H7 (cell line): ENCODE measurements around the gene TAC1. TPM values are rescaled to one million over a fixed set of nuclear protein-coding genes. Genes with fewer than 3 reads are reported as not detected.

Experiments
- DNase-seq: peaks from one replicate; pipeline ENCODE4 v3.0.0; 2012
- H3K27me3 ChIP-seq: 2 replicates; pipeline ENCODE4 v1.6.0; 2011; ENCODE audit warnings: mild to moderate bottlenecking, low read length; ENCODE audit not compliant: control insufficient read depth, insufficient read depth
- H3K36me3 ChIP-seq: replicated peaks from 2 replicates; pipeline ENCODE4 v1.5.1; 2011; ENCODE audit warnings: low read length; ENCODE audit not compliant: control insufficient read depth, insufficient read depth
- H3K4me3 ChIP-seq: 2 replicates; pipeline ENCODE4 v1.5.1; 2011; ENCODE audit warnings: low read depth, mild to moderate bottlenecking, control low read depth, low read length, moderate library complexity; ENCODE audit not compliant: insufficient read depth
- total RNA-seq: library from RNA; depleted of rRNA; stranded (reverse); fragments of >200 nt; shearing (Covaris generic); gene quantifications from 2 replicates; pipeline ENCODE4 v1.2.3, GENCODE V29; 2014; rRNA removed

The TAC1 gene
- 0.96 and 0.97 TPM in 2 replicates for total RNA-seq

DNA sequence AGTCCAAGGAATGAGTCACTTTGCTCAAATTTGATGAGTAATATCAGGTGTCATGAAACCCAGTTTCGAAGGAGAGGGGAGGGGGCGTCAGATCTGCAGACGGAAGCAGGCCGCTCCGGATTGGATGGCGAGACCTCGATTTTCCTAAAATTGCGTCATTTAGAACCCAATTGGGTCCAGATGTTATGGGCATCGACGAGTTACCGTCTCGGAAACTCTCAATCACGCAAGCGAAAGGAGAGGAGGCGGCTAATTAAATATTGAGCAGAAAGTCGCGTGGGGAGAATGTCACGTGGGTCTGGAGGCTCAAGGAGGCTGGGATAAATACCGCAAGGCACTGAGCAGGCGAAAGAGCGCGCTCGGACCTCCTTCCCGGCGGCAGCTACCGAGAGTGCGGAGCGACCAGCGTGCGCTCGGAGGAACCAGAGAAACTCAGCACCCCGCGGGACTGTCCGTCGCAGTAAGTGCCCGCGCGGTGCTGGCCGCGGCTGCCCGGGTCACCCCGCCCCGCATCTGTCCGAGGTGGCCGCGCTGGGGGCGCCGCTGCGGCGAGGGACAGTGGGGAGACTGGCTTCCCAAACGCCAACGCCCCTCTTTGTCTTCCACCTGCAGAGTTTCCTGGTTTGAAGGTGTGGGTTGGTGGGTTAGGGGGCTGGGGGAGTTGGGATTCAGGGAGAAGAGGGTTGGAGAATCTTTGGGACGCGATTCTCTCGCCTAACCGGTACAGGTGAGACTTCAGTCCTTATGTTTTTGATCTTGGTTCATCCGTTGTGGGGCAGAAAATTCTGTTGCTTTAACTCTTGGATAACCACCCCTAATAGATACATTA lies at the start of gene TAC1:
Gene TAC1, plus strand, starts transcription at position 351 of the 829 bp plus-strand sequence. CDS start 527 bp downstream, outside the sequence.
- Histone ChIP-seq H3K4me3 (peak within 1 kb of the TSS; percentile 52), H3K27me3 (peaks cover 58% of the 10 kb centered on the region), H3K36me3 (no peaks in the 10 kb centered on the region)
- DNase-seq = peak; percentile 67

GRCh38 chr7:97685952-97686351 lies 45.9 kb upstream of the TAC1 start:
- Histone ChIP-seq H3K4me3 (no peak overlapping the region), H3K27me3 (no peaks in the 10 kb centered on the region), H3K36me3 (no peaks in the 10 kb centered on the region)
- DNase-seq = no peak

GRCh38 chr7:97693586-97693985 lies 38.3 kb upstream of the TAC1 start:
- H3K36me3 ChIP-seq = no peaks in the 10 kb centered on the region
- no peak for DNase-seq
- H3K27me3 ChIP-seq = no peaks in the 10 kb centered on the region
- H3K4me3 ChIP-seq = no peak overlapping the region

GRCh38 chr7:97694355-97694754 lies 37.5 kb upstream of the TAC1 start:
- H3K27me3 ChIP-seq = no peaks in the 10 kb centered on the region
- no peak overlapping the region for H3K4me3 ChIP-seq
- no peak for DNase-seq
- H3K36me3 ChIP-seq = no peaks in the 10 kb centered on the region

- no peaks in the 10 kb centered on the region for H3K27me3 ChIP-seq
- no peak overlapping the region for H3K4me3 ChIP-seq
- DNase-seq = peak; percentile 22
- no peaks in the 10 kb centered on the region for H3K36me3 ChIP-seq
Observed at GRCh38 chr7:97697396-97697795, 34.5 kb upstream of the TAC1 start.

DNA sequence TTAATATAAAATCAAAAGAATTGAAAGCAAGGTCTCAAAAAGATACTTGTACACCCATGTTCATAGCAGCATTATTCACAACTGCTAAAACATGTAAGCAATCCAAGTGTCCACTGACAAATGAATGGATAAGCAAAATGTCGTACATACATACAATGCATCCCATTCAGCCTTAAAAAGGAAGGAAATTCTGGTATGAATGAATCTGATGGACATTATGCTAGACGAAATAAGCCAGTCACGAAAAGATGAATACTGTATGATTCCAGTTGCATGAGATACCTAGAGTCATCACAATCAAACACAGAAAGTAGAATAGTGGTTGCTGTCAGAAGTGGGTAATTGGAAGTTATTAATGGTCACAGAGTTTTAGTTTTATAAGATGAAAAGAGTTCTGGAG lies 9.5 kb upstream of the TAC1 start:
- no peak for DNase-seq
- Histone ChIP-seq H3K4me3 (no peak overlapping the region), H3K27me3 (no peaks in the 10 kb centered on the region), H3K36me3 (no peaks in the 10 kb centered on the region)

- peak; percentile 63 for DNase-seq
- Histone ChIP-seq H3K36me3 (no peaks in the 10 kb centered on the region), H3K27me3 (peaks cover 58% of the 10 kb centered on the region), H3K4me3 (peak overlapping the region; percentile 52)
Observed at GRCh38 chr7:97732565-97733275, 834 bp downstream of the TAC1 start.

DNA sequence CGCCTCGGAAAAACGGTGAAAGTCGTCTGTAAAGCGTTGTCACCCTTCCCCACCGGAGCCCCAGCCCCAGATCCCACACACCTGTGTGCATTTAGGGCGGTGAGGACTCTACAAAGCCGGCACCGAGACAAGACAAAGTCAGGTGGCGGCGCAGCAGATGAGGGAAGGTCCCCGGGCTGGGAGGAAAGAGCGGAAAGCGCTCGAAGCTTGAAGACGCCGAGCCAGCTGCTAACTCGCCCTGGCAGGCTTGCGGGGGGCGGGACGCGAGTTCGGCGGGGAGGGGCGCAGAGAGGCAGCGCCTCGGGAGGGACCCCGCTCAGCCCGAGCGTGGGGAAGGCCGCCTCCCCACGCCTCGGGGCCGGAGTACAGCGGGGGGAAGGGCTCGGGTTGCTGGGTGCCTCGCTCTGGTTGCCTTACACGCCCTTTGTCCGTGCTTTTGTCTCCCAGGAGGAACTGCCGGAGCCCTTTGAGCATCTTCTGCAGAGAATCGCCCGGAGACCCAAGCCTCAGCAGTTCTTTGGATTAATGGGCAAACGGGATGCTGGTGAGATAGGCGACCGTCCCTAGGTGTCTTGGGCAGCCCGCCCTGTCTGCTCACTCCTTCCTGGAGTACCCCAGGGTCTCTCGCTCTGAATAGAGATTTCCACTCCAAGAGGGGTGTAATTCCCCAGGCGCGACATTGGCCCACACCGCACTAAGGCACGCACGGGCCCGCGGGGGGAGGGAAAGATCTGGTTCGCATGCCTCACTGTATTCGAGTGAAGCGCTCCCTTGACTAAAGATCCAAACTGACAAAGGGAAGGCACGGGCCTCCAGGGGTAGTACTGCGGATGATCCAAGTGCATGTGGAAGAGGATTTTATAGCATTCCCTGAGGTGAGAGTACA lies 1.6 kb downstream of the TAC1 start:
- Histone ChIP-seq H3K4me3 (peak overlapping the region; percentile 45), H3K36me3 (no peaks in the 10 kb centered on the region), H3K27me3 (peaks cover 58% of the 10 kb centered on the region)
- DNase-seq = peak; percentile 73

- no peak overlapping the region for H3K4me3 ChIP-seq
- peaks cover 58% of the 10 kb centered on the region for H3K27me3 ChIP-seq
- H3K36me3 ChIP-seq = no peaks in the 10 kb centered on the region
- DNase-seq = no peak
Observed at GRCh38 chr7:97734255-97734654, 2.4 kb downstream of the TAC1 start.

DNA sequence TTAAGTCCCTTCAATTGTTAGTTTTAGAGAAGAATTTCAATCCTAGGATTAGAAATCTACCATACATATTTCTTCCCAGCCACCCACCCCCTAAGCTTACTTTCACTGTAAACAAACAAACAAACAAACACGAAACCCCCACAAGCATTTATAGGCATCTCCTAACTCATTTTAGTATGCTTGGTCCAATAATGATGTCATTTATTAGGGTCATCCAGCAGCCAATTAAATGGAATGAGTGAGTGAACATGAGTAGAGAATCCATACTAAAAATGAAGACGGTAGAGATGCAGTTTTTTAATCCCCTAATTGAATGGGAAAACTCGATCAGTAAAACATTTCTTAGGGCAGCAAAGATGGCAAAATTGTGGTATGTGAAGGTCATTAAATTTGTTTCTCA lies 3.2 kb downstream of the TAC1 start:
- Histone ChIP-seq H3K27me3 (peaks cover 54% of the 10 kb centered on the region), H3K36me3 (no peaks in the 10 kb centered on the region), H3K4me3 (no peak overlapping the region)
- no peak for DNase-seq

- H3K4me3 ChIP-seq = no peak overlapping the region
- no peaks in the 10 kb centered on the region for H3K27me3 ChIP-seq
- no peaks in the 10 kb centered on the region for H3K36me3 ChIP-seq
- DNase-seq = no peak
Observed at GRCh38 chr7:97748482-97748881, 16.6 kb downstream of the TAC1 start.

- no peaks in the 10 kb centered on the region for H3K27me3 ChIP-seq
- DNase-seq = no peak
- H3K36me3 ChIP-seq = no peaks in the 10 kb centered on the region
- no peak overlapping the region for H3K4me3 ChIP-seq
Observed at GRCh38 chr7:97751566-97751965, 19.7 kb downstream of the TAC1 start.

GRCh38 chr7:97752215-97752614 lies 20.3 kb downstream of the TAC1 start:
- no peaks in the 10 kb centered on the region for H3K27me3 ChIP-seq
- no peak for DNase-seq
- H3K36me3 ChIP-seq = no peaks in the 10 kb centered on the region
- H3K4me3 ChIP-seq = no peak overlapping the region

GRCh38 chr7:97757824-97758223 lies 25.9 kb downstream of the TAC1 start:
- Histone ChIP-seq H3K36me3 (no peaks in the 10 kb centered on the region), H3K27me3 (no peaks in the 10 kb centered on the region), H3K4me3 (no peak overlapping the region)
- DNase-seq = no peak
